Stimulated activated CD4-positive, alpha-beta T cell treated with anti-CD3 and anti-CD28 coated beads, Interleukin-12 subunit alpha, Interleukin-12 subunit beta, amount 100 ng/mL, for 24 hours (primary cell): Measurements from ENCODE around the gene EDC3.
"Not testable (repeated sequence)": the region's sequence is repeated elsewhere in the genome, so short reads cannot be mapped to it uniquely, and the experiment has no call there.

ENCODE experiments used
- DNase-seq, 2 experiments: peaks; one replicate each; pipeline ENCODE4 v3.0.0-alpha.2; 2020; ENCODE audit warnings: low read depth in 2 of 2

The EDC3 gene, protein sequence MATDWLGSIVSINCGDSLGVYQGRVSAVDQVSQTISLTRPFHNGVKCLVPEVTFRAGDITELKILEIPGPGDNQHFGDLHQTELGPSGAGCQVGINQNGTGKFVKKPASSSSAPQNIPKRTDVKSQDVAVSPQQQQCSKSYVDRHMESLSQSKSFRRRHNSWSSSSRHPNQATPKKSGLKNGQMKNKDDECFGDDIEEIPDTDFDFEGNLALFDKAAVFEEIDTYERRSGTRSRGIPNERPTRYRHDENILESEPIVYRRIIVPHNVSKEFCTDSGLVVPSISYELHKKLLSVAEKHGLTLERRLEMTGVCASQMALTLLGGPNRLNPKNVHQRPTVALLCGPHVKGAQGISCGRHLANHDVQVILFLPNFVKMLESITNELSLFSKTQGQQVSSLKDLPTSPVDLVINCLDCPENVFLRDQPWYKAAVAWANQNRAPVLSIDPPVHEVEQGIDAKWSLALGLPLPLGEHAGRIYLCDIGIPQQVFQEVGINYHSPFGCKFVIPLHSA

DNA sequence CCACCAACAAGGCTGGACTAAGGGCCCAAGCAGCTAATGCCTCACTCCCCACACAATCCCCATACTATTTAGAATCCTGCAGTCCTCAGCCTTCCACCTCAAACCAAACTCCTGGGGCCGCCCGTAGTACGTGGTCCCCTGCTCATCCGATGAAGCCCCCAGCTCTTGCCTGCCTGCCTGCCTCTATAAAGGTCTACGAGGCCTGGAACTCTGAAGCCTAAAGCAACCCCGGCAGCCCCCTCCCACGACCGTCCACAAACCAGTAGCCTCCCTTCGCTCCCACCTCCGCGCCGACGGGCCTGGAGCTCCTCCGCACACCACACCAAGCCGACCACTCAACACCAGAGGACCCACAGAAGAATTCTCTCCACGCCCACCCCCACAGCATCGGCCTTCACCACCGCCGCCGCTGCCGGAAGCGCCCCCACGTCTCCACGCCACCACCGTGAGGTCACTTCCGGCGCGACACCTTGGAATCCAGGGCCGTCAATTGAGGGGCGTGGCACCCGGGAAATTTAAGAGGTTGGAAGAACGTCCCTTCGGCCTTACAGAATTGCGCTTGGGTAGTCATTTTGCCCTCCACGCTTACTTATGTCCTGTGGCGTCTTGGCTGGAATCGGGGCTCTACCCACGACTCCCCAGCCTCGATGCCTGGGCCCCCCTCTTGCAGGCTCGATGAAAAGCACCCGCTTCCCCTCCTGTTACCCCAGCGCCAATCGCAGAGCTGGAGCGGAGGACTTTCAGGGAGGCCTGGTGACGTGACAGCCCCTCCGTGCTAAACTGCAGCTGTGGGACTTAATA is at the start of gene EDC3:
EDC3 (minus strand) TSS at position 428 of the 801 bp plus-strand sequence. CDS start 20,900 bp downstream, outside the sequence.
- DNase-seq: peak; percentile 74 to 88

DNA sequence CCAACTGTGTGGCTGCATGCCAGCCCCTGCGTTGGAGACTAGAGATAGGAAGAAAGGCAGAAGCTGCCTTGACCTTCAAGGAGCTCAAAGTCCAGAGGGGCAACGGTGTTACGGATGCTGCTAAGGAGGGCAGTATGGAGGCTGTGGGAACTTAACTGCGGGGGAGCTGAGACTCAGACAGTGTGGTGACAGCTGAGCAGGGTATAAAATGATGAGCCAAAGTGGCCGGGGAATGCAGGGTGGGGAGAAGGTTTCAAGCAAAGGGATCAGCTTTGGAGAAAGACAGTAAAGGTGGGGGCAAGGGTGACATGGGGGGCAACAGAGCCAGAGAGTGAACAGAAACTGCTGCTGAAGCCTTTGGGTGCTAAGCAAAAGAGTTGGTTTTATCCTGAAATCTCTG is 46.6 kb upstream of the EDC3 start:
- no peak for DNase-seq

DNA sequence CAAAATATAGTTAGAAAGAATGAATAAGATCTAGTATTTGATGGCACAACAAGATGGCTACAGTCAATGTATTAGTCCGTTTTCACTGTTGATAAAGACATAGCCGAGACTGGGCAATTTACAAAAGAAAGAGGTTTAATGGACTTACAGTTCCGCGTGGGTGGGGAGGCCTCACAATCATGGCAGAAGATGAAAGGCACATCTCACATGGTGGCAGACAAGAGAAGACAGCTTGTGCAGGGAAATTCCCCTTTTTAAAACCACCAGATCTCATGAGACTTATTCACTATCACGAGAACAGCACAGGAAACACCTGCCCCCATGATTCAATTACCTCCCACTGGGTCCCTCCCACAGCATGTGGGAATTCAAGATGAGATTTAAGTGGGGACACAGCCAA is 42.4 kb upstream of the EDC3 start:
- not testable (repeated sequence) for DNase-seq

DNA sequence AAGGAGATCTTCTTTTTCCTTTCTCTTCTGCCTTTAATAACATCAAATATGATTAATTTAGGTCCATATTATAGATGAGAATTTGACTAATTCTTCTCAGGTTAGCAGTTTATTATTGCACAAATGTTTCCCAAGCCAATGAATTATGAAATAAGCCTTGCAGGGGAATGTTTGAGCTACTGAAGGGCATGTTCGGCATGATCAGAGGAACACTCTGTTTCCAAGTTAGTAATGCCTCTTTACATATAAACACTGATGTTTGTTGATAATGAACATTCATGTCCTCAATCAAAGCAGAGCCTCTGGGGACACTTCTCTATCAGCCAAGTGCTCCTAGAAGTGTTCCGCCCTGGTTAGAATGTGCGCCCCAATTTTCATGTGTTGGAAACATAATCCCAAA is 39.5 kb upstream of the EDC3 start:
- no peak for DNase-seq

DNA sequence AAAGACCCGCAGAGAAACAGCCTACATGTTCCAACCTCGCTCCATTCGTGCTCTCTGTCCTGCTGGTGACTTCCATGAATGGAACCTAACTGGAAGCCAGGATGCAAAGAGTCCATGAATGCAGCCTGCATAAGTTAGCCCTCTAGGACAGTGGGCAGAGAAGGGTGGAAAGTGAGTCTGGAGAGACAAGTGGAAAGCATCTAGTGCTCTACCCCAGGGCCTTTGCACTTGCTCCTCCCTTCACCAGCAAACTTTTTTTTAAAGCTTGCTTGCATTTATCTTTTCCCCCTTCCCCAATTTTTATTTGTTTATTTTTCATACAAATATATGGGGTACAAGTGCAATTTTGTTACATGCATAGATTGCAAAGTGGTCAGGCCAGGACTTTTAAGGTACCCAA is 37.4 kb upstream of the EDC3 start:
- no peak for DNase-seq

DNA sequence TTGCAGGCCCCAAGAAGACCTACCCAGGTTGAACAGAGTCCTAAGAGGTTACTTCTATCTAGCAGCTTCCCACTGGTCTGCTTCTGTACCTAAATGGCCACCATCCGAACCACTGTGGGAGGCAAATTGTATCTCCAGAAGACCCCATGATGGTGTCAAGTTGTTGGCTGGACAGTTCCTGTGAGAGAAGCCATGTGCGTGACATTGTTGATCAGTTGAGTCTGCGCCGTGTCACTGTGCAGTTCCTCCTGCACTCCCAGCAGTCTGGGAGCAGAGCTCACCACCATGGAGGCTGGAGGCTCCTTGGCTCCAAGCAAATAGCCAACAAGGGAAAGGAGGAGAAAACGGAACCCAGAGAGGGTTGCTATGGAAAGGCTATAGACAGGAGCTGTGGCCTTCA is 37.0 kb upstream of the EDC3 start:
- DNase-seq: no peak

DNA sequence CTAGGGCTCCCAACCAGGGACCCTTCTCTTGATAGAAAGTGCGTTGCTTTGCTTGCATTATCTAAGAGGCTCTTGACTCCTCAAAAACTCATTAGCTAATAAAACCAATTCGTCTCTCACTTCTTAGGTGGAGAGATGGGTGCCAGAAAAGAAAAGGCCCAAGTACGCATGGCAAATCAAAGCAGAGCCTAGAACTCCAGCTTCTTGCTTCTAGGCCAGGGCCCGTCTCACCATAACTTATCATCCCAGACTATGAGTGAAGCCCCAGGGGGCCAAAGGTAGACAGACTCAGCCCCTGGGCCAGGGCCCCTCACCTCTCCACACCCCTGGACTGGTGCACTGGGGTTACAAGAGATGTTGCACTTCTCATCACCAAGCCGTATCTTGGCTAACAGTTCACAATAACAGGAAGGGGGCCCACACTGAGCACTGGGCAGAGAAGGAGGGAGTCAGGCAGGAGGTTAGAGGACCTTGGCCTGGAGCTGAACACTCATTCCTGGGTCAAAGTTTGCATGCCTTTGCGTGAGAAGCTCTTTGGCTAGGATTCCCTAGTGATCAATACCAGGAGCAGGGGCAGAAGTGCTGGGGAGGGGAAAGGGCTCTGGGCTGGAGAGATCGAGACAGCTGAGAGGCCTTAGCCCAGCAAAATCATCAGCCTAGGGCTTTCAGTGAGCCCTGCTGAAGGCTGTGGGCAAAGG is 34.9 kb upstream of the EDC3 start:
- DNase-seq: no peak

DNA sequence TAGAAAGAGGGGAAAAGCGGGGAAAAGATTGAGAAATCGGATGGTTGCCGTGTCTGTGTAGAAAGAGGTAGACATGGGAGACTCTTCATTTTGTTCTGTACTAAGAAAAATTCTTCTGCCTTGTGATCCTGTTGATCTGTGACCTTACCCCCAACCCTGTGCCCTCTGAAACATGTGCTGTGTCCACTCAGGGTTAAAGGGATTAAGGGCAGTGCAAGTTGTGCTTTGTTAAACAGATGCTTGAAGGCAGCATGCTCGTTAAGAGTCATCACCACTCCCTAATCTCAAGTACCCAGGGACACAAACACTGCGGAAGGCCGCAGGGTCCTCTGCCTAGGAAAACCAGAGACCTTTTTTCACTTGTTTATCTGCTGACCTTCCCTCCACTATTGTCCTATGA is 33.5 kb upstream of the EDC3 start:
- DNase-seq: not testable (repeated sequence)

DNA sequence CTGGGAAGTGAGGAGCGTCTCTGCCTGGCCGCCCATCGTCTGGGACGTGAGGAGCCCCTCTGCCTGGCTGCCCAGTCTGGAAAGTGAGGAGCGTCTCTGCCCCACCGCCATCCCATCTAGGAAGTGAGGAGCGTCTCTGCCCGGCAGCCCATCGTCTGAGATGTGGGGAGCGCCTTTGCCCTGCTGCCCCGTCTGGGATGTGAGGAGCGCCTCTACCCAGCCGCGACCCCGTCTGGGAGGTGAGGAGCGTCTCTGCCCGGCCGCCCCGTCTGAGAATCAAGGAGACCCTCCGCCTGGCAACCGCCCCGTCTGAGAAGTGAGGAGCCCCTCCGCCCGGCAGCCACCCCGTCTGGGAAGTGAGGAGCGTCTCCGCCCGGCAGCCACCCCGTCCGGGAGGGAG is 32.9 kb upstream of the EDC3 start:
- DNase-seq: not testable (repeated sequence)

DNA sequence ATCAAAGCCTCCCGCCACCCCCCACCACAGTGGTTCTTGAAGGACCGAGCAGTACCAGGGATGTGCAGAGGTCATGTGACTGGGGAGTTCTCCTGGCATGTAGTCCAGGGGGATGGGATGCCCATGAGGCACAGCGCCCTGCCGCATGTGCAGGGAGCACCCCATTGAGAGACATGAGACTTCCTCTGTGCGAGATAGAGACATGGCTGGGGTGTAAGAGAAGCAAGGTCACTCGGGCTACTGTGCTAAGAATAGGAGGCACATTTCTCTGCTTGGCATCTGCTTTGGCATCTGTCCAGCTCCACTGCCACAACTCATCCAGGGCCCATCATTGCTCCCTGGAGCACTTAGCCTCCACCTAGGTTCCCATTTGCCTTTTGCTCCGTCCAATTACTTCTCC is 31.9 kb upstream of the EDC3 start:
- DNase-seq: no peak

DNA sequence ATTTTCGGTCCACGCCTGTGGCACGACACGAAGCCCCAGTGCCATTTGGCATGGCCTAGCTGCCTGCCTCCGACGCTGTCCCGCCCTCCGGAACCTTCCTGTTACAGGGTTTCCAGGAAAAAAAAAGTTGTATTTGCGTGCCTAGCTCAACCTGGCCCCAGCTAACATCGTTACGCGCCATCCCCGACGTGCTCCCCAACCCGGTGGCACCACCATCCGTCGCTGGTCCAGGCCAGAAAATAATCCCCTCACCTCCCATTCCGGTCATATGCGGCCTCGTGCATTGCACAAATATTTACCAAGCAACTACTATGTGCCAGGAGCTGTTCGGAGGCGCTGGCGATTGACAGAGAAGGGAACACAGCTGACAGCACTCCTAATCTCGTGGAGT is 30.9 kb upstream of the EDC3 start:
- no peak for DNase-seq

DNA sequence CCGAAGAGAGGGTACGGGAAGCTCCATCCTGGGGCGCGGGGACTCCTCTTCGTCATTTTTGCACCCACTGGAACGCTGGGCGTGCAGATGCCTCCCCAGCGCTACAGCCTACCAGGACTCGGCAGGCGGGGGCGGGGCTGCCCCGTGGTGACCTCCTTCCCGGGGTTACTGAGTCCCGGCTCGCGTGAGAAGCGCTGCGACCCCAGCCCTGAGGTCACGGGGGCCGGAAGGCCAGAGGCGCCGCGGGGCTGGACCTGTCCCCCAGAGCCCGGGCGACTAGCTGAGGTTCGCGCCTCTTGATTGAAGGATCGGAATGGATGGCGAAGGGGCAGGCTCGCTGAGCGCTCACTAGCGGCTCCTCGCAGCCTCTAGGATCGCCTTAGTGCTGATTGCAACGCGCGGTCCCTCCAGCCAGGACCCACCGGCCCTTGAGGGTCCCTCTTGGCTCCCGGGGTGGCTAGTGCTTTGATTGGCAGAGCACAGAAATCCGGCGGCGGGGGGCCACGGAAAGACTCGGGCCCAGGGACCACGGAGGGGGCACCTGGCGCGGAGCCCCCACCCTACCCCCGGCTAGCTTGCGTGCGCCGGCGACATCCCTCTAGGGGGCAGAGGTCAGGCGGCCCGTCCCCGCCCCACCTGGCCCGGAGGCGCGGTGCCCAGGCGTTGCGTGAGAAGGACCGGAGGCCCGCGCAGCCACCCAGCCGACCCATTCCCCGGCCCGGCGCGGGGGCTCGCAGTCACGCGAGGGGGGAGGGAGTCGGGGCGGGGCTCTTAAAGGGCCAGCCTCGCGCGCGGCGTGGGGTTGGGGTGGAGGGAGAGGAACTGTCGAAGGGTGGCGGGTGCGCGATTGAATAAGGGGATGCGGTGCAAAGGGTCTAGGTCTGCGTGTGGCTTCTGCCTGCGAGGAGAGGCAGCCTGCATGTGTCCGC is 30.3 kb upstream of the EDC3 start:
- peak; percentile 11 to 54 for DNase-seq

DNA sequence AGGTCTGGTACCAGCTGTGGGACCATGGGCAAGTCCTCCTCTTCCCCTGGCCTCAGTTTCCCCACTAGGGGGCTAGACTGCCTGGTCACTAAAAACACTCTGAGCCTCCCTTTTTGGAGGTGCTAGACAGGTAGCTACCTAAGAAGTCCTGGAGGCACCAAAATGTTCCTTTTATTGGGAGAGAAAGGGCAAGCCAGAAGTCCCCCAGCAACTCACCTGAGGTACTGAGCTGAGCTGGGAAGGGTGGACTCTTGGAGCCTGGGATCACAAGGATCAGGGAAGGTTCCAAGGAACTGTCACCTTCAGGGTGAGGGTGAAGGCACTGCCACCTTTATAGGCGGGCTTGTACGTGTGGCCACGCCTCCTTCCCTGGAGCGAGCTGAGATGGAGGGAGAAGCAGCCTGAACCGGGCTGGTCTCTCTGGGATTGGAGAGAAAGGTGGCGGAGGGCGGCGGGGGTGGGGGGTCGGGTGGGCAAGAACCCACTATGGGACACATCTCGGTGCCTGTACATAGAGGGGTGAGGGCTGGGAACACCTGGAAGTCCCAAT is 29.5 kb upstream of the EDC3 start, which contains the start of gene CYP1A1:
CYP1A1 (minus strand) TSS at position 304 of the 550 bp plus-strand sequence. CDS start 2,431 bp downstream, outside the sequence.
- DNase-seq: peak in 1 of 2 experiments; percentile 42

DNA sequence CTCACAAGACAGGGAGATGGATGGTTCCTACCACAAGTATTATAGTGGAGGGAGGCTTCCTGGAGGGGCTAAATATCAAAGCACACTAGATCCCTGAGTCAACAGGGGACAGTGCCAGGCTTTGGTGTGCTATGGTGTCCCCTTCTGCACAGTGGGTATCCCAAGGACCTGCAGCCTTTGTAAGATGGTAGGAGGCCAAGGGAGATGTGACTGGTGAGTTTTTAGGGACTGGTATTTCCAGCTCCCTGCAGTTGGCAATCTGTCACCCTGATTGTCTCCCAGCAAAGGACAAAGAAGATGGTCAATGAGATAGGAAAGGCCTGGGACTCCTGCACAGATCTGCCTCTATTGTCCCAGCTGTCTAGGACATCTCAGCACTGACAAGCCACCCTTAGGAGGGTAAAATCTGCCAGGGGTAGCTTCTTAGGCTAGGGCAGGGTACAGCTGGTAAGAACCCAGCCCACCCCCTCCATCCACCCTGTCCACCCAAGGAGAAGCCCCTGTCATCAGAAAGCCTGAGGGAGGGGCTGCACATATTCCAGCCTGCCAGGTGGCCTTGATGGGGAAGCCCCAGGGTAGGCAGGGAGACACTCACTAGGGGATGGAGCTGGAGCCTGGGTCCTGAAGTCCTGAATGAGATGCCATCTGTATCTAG is 28.9 kb upstream of the EDC3 start:
- no peak for DNase-seq

DNA sequence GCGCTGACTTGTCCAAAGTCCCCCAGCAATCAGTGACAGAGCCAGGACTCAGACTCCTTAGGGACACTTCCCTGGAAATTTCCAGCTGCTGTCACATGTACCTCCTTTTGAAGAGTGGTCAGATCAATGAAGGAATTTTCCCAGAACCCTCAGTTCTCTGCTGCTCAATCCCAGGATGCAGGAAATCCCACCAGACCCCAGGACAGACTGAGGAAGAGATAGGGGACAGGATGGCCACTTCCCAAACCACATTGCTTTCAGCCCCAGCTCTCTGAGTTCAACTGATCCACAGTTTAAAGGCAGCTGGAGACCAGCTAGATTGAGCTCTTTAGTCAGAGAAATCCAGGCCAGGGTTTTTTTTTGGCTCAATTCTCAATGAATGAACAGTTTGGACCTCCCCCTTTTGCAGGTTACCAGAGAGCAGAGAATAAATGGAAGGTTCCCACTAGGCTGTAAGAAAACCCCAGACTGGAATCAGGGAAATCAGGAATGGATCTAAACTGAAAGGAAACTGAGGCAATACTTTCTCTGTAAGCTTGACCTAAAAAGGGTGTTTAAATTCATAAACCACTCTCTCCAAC is 28.0 kb upstream of the EDC3 start:
- DNase-seq: no peak

DNA sequence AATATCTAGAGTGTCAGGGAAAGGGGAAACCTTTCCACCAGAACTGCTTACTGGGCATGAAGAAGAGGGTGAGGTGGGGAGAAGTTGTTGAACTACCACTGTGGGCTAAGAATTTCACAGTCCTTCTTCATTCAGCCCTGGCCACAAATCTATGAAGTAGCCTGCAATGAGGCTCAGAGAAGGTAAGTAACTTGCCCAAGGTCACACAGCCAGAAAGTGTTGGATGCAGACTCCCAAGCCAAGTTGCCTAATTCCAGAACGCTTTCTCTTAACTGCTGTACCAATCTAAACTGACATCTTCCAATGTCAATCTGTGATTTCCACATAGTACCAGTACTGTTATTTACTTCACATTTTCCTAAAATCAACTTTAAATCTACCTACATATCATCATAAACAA is 27.4 kb upstream of the EDC3 start:
- no peak for DNase-seq

DNA sequence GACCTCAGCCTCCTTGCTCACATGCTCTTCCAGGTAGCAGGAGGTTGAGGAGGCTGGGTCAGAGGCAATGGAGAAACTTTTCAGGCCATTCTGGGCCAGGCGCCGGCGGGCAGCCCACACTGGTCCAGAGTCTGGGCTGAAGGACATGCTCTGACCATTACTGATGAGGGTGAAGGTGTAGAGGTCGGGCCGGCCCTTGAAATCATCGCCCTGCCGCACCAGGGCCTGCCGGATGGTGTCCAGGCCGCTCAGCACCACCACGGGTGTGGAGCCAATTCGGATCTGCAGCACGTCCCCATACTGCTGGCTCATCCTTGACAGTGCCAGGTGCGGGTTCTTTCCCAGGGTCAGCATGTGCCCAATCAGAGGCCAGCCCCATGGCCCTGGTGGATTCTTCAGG is 26.8 kb upstream of the EDC3 start:
- DNase-seq: no peak

DNA sequence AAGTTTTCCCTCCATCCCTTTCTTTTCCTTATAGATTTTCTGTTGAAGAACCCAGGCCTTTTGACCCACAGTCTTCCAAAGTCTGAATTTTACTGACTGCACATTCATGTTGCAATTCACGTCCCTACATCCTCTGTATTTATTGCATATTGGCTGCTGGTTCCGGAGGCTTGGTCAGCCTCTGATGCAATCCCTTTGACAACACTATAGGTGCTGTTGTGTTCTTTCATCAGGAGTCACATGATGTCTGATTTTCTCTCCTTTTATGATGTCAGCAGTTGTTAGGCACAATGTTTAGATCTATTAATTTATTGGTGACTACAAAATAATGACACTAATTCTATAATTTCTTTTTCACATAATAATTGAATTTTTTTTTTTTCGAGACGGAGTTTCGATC is 20.8 kb upstream of the EDC3 start:
- no peak for DNase-seq

DNA sequence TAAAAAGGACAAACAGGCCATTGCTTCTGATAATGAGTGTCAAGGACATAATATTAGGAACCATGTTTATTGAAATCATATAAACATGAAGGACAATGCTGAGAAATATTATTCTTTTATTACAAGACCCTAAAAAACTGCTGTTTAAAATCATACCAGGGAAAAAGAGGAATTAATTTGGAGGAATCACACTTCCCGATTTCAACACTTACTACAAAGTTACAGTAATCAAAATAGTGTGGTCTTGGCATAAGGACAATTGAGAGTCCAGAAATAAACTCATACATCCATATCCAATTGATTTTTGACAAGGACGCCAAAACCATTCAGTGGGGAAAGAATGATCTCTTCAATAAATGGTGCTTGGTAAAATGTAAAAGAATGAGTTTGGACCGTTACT is 16.5 kb upstream of the EDC3 start:
- DNase-seq: no peak
